GM18499 (cell line): ENCODE measurements around the gene CHST15.
A peak's percentile ranks its signal among the peaks of the same experiment; 100 is the strongest.

Source experiments
- ATAC-seq: cut with Tn5 transposase; IDR thresholded peaks from one replicate; pipeline ENCODE4 v1.9.1; 2021; ENCODE audit warnings: moderate number of reproducible peaks; ENCODE audit not compliant: insufficient read depth, unreplicated experiment

Gene CHST15

DNA sequence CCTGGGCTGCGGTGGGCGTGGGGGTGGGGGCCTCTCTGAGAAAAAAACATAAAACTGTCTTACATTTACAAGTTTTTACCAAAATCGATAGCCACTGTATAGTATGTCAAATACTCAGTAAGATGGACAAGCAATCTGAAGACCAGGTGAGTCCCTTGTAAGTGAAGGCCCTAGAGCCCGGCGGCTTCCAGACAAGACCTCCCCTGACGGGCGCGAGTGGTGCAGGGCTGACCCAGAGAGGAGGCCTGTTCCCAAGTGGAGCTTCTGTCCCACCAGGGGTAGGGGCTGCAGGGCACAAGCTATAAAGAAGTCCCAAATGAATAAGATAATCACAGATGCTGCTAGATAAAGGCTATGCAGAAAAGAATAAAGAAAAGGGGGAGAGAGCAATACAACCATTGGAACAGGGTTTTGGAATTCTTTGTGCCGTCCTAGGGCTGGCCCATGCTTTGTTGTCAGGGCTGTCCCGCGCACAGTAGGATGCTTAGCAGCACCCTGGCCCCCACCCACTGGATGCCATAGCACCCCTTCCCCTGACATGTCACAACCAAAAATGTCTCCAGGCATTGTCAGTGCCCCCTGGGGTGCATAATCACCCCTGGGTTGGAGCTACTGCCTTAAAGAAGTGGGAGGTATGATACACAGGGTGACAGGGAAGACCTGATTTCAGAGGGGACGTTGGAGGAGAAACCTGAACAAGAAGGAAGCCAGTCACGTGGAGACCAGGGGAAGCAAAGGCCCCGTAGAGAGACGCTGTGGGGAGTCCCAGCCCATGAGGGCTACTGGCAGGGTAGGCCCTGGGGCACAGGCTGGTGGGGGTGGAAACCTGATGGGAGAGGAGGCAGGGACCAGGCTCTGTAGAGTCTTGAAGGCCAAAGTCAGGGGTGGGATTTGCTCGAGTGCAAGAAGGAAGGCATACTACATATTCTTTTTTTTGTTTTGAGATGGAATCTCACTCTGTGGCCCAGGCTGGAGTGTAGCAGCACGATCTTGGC is 43.1 kb downstream of the CHST15 start:
- no peak for ATAC-seq

DNA sequence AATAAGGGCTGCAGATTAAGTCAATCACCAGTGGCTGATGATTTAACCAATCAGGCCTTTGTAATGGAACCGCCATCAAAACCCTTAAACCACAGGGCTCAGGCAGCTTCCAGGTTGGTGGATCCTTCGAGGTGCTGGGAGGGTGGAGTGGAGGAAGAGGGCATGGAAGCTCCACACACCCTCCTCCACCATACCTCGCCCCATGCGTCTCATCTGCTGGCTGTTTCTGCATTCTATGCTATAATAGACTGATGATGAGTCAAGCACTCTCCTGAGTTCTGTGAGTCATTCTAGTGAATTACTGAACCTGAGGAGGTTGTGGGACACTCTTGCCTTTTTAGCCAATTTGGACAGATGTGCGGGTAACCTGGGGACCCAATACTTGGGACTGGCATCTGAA is 43.9 kb downstream of the CHST15 start:
- ATAC-seq, result no peak

DNA sequence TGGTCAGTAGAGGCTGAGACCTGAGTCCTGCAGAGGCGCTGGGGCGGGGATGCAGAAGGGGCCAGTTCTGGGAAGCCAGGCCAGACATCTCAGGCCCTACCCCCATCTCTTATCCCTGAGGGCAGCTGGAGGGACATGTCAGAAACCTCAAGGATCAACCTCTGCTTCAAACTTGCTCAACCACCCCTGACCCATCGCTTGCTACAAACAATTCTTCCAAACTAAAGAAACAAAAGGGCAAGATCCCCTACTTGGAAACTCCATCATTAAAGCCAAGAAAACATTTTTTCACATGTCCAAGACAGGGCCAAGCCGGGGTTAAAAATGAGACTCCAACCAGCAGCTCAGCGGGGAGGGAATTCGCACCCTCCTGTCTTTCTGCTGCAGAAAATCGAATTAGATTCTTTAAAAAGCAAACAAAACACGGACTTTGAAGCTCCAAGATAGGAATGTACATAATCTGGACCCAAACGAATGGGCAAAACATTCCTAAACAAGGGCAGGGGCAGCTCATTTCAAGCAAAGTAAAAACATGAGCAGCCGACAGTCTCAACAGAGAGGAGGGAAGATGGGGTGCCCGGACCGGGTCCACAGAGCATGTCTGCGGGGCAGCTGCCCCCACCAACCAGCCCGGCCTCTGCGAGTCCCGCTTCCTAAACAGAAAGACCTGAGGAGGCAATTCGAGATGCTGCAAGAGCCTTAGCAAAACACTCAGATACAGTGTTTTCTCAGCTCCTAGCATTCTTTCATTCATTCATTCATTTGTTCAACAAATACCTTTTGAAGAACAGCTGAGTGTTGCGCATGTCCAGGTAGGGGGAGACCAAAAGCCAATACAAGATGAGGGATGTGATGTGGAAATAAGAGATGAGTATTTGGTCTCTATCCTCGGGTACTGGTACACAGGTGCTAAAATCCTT is 44.8 kb downstream of the CHST15 start:
- no peak for ATAC-seq

DNA sequence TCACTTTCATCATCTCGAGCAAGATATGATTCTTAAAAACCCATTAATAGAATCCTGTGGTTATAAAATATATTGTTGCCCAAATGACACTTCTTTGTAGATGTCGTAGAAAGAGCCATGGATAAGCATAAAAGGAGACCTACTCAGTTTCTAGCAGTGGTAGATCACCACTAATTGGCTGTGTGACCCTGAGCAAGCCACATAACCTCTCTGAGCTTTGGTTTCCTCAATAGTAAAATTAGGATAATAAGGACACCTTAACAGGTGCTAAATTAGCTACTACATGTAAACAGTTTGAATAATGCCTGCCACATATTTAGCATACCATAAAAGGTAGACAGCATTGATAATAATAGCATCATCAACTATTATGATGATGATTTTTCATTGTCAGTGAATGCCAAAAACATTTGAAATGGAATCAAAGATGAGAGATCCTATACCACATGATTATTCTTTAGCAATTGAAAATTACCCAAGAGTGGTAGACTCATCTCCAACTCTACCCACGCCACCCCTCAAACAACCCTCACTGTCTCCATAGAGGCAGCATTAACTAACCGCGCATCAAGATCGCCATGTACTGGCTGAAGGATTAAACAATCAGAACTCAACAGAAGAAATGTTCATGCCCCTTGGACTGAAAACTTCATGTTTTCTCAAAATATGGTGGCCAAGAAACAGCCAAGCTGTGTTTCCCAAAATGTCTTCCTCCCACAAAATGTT is 45.8 kb downstream of the CHST15 start:
- no peak for ATAC-seq

DNA sequence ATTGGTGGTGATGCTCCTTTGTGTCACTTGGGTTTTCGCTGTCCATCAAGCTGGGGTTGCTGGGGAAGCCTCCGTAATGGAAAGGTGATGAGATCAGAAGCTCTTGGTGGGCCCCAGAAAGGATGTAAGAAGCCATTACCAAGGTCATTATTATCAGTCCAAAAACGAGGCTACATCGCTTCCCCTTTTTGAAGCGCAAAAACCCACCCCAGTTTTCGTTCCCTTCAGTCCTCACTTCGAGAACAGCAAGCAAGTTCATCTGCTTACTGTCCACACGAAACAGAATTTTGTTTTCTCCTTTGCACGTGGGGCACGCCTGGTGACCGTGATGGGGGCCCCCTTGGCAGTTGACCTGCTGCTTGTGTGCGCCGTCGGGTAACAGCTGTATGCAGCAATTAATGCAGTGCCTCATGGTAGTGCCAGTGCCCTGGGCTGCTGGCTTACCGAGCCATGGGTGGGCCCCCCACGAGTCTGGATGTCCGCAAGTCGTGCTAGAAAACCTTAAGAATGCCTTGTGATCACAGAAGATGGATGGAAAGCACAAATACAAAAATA is 47.5 kb downstream of the CHST15 start:
- no peak for ATAC-seq

DNA sequence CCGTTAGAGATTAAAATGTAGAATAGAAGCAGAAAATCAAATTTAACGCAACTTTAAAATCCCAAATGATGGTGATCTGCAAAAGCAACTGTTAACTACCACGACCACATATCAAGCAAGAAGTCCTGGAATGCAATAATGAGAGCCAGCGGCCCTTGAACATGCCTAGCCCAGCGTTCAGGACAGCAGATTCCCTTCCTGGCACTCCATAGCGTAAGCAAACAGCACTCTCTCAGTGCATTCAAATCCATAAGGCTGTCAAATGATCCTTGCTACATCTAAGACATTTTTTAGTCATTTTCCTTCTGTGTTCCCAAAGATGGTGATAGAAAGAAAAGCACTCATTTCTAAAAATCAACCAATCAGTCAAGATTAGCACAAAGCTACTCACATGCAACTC is 48.1 kb downstream of the CHST15 start:
- ATAC-seq, result no peak

DNA sequence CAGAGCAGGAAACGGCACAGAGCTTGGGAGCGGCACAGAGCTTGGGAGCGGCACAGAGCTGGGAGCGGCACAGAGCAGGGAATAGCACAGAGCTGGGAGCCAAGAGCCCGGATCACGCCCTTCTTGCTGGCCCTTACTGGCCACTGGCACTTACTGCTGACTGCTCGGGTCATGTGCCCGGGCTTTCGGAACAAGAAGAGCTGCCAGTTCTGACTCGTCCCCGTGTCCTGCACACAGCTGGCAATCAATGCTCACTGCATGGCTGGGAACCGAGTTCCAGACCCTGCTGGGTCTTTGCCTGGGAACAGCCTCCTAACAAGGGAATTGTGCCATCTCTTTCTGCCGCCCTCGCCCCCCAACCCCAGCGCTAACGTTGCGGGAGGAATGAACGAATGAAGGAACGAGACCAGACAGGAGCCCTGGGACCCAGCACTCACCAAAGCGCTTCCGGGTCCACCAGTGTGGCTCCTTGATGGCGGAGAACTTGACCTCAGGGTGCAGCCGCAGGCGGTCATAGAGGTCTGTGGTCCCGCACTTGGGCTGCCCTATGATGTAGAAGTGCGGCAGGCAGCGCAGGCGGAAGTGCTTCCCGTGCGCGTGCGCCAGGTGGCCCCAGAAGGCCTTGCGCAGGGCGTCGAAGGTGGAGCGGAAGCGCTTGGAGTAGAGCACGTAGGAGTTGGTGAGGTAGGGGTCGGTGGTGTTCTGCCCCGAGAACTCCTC is 49.1 kb downstream of the CHST15 start:
- ATAC-seq, result no peak

DNA sequence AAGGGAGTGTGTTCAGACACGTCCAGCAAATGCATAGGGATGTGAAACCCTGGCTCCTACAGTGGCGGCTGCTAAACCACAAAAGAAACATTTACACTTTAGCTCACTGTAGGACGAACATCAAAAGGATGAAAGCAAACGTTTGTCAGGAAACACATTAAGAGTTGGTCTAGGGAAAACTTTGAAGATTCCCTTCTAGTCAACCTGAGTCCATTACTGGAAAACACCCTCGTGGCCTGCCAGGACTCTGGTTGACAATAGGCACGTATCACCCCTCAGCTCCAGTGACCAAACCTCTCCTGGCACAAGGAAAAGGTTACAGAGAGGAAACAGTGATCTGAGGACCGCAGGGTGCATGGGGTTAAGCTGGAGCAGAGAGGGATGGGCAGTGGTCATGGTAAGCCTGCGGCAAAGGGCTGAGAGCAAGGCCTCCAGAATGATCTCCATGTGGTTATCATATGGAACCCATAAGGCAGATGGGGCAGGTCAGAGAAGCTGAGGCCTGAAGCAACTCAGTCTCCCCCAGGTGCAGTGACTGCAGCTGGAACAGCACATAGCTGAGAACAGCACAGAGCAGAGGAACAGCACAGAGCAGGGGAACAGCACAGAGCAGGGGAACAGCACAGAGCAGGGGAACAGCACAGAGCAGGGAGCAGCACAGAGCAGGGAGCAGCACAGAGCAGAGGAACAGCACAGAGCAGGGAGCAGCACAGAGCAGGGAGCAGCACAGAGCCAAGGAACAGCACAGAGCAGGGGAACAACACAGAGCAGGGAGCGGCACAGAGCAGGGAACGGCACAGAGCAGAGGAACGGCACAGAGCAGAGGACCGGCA is 49.9 kb downstream of the CHST15 start:
- ATAC-seq, result no peak

DNA sequence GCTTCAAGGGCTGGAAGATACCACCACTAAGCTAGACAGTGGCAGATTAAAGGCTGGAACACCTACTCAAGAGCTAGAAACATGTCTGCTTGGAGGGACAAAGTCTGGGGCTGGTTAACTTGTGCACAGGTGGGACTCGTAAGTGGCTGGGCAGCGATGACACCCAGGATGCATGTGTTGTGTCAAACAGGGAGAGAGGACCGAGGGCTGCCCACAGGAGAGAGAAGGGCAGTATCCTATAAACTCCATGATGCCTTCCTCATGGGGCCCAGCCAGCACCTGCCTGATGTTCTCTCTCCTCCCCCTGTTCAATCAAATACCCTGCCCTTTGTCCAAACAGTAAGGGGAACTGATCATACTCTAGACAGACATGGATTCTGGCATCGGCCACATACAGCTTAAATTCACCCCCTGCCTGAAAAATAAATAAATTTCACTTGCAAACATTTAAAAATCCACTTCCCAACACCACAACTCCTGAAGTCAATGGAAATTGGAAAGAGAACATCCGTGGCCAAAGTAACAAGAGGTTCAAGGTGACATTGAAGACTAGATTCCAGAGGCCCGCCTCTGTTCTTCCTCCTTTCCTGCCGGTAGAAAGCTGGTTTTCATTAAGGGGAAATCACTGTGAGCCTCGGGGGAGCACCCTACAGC is 50.6 kb downstream of the CHST15 start:
- no peak for ATAC-seq

DNA sequence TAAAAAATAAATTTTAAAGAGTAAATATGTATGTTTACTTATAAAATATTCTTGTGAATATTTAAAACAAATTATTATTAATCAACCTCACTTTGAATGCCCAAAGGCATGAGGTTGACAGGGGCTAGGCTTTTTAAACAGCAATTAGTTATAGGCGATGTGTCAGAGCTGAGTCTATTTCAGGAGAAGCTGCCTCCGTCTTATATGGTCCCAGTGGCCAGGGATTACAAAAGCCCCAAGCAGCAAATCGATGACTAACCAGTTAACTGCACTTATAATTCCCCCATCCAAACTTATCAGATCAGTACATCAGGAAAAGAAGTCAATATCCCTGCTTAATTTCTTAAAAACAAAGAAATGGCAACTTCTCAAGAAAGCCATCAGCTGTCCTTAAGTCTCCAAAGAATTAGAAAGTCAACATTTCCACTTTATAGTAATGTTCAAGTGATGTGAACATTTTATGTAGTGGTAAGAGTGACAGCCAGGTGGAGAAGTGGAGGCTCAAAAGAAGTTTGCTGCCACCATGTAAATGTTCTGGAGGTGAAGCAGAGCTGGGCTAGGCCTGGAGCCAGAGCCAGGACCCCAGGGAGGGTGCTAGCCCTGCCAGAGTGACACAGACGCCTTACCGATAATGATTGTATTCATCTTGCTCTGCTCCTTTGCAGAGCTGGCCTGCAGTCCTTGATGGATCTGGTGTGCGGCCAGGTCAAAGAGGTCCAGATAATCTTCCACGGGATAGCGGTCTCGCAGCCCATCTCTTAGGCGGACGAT is 51.5 kb downstream of the CHST15 start:
- ATAC-seq, result no peak

DNA sequence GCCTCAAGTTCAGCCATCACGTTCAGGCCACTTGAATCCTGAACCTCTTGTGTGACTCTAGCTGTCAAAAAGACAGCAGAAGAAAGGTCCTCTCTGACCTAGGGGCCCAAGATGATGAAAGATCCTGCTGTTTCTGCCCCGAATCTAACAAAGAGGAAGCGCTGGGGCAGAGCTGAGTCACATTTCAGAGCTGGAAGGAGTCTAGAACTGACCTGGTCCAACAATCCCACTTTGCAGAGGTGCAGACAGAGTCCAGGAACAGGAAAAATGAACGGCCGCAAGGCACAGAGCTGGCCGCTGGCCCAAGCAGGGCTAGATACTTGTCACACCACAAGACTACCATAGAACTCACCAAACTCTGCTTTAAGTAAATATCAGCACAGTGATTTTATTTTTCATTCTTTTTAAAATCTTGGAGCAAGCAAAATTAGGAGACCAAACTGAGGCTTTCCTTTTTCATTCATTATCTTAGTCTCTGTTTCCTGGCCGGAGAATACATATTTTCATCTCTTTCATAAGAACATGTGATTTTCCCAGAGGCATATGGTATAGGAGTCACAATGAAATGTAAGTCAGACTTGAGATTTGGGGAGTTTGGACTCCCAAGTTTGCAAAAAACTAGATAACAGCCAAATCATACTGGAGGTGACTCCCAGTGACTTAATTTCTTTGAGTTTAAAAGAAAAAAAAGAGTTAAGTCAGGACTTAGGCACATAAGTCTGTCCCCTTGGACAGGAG is 52.8 kb downstream of the CHST15 start:
- no peak for ATAC-seq

DNA sequence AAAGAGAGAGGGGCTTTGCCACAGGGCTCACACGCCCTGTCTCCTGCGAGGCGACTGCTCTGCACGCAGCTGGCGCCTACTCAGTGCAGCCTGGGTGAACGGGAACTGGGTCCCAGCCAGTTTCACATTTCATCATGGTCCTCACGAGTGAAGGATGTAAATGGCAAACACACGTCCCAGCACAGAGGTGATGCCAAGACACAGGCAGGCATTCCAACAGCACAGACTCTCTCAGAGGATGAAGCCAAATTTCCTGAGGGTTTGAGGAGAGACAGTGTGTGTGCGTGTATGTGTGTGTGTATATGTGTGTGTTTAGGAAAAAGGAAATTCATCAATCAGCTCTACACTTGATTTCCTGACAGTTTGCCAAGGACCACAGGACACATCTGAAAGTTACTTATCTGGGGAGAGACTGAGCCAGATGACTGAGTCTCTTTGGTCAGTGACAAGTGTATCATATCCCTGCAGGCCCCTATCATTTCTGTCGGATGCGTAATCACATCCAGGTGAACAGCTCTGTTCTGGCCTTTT is 53.9 kb downstream of the CHST15 start:
- no peak for ATAC-seq

DNA sequence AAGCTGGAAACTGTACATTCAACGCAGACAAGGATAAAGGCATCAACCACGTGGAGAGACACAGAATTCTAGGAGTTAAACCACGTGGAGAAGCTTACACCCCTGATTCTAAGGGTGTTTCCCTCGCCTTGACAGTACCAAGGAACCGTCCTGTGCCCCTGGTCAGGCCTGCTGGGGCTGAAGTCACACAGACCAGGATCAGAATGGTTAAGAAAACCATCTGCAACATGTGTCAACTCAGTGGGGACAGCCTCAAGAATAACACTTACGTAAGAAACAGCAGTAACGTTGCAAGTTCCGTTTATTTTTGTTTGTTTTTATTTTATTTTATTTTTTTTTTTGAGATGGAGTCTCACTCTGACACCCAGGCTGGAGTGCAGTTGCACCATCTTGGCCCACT is 55.6 kb downstream of the CHST15 start:
- ATAC-seq, result no peak

DNA sequence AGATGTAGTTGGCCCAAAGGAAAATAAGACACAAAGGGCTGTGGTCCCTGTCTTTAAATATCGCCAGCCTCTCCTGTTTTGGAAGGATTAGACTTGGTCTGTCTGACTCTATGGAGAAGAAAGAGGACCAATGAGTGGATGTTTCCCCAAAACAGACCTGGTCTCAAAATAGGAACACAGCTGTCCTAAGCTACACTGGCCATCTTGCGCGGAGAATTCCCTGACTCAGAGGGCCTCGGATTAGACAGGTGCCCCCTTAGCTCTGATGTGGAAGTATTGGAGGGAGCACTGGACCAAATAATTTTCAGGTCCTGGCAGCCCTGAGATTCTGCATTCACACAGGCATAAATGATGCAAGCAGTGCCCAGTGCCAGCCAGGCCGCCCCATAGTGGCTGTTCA is 56.1 kb downstream of the CHST15 start:
- no peak for ATAC-seq

DNA sequence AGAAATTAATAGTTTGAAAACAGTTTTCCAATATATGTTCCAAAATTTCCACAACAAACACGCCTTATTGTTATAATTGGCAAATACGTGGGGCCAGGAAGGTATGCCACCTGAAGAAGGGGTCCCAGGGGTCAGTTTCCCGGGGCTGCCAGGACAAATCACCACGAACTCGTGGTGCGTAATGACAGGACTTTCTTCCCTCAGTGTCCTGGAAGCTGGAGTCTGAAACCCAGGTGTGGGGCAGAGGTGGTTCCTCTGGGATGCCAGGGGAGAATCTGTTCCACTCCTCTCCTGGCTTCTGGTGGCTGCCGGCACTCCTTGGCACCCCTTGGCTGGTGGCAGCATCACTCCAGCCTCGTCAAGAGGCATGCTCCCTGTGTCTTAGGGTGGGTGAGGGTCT is 56.7 kb downstream of the CHST15 start:
- no peak for ATAC-seq

DNA sequence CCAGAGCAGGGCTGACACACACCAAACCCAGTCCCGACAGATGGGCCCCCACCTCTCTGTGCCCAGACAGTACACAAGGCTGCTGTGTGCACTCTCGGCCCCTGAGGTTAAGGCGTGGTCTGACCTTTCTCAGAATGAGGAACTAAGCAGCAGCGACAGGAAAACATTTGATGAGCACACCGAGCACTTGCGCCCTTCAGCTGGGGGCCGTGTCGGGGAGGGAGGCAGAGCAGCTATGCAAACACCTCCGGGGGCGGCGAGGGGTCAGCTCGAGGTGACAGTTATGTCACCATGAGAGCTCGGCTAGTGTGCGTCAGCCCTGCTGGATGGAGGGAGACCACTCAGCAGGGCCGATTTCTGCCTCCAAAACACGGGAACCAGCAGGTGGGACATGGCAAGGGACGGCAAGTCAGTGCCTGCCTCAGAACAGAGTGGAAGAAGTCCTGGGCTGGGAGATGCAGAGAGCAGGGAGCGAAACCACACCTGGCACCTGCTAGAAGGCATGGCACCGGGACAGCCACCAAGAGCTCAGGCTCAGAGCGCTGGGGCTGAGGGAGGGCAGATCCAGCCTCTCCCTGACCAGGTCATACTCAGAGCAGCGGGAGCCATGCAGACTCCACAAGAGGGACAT is 57.4 kb downstream of the CHST15 start:
- peak; percentile 97 for ATAC-seq
